IMR-90 (cell line): ENCODE data around the gene TPST1. TPM values are rescaled to one million over a fixed set of nuclear protein-coding genes. Genes with fewer than 3 reads are reported as not detected.
A peak's percentile ranks its signal among the peaks of the same experiment; 100 is the strongest.
"Not testable (repeated sequence)": the region's sequence is repeated elsewhere in the genome, so short reads cannot be mapped to it uniquely, and the experiment has no call there.

Source experiments
- ATAC-seq: fragments of 200-7000 bp; cut with Tn5 transposase; 2 replicates; pipeline ENCODE4 v1.9.1; 2020; ENCODE audit warnings: low read depth, mild to moderate bottlenecking, moderate library complexity
- BruUV-seq: library from RNA; stranded (reverse); fragments of 400-500 nt; replicated peaks from 2 replicates; lab custom pipeline; 2021; lab: Mats Ljungman, UMichigan
- CTCF ChIA-PET: fragments of 300-600 bp; formaldehyde crosslinking; extraction: SDS; loops from one replicate; lab custom pipeline; 2021; ENCODE audit warnings: antibody characterized with exemption; lab: Yijun Ruan, JAX
- POLR2A ChIA-PET: fragments of 300-600 bp; sonication (Branson Sonifier 250); formaldehyde crosslinking; loops from one replicate; lab custom pipeline; 2022; ENCODE audit warnings: antibody characterized with exemption; ENCODE audit not compliant: unreplicated experiment; lab: Charles Lee
- DNase-seq: peaks from one replicate; pipeline ENCODE4 v3.0.0; 2013
- H2AFZ ChIP-seq: replicated peaks from 2 replicates; pipeline ENCODE3; 2013; ENCODE audit warnings: low read length, mild to moderate bottlenecking; ENCODE audit not compliant: poor library complexity
- H2AK5ac ChIP-seq: 2 replicates; pipeline ENCODE4 v1.6.1; 2013; ENCODE audit warnings: low read depth, low read length, inconsistent platforms
- H2AK9ac ChIP-seq: replicated peaks from 2 replicates; pipeline ENCODE3; 2013; ENCODE audit warnings: mild to moderate bottlenecking, low read depth, low read length, moderate library complexity; ENCODE audit not compliant: poor library complexity
- H2BK120ac ChIP-seq: 2 replicates; pipeline ENCODE4 v1.6.1; 2013; ENCODE audit warnings: low read depth, low read length, inconsistent platforms
- H2BK15ac ChIP-seq: 3 replicates; pipeline ENCODE4 v1.6.1; 2013; ENCODE audit warnings: low read depth, low read length, inconsistent platforms
- H2BK20ac ChIP-seq: 2 replicates; pipeline ENCODE4 v1.6.1; 2013; ENCODE audit warnings: low read depth, mild to moderate bottlenecking, inconsistent platforms, low read length, moderate library complexity
- H2BK5ac ChIP-seq: 2 replicates; pipeline ENCODE4 v1.6.1; 2013; ENCODE audit warnings: mild to moderate bottlenecking, low read depth, low read length, inconsistent platforms; ENCODE audit not compliant: poor library complexity, severe bottlenecking
- H3K14ac ChIP-seq: replicated peaks from 2 replicates; pipeline ENCODE4 v1.6.1; 2013; ENCODE audit warnings: low read depth, low read length, inconsistent platforms
- H3K18ac ChIP-seq: 2 replicates; pipeline ENCODE4 v1.6.1; 2013; ENCODE audit warnings: low read depth, low read length, control low read depth
- H3K23ac ChIP-seq: 2 replicates; pipeline ENCODE4 v1.6.1; 2013; ENCODE audit warnings: low read depth, low read length, inconsistent platforms
- H3K27ac ChIP-seq: 2 replicates; pipeline ENCODE4 v1.5.1; 2013; ENCODE audit warnings: mild to moderate bottlenecking, control low read depth, low read length; ENCODE audit not compliant: insufficient read depth
- H3K27me3 ChIP-seq: 2 replicates; pipeline ENCODE4 v1.6.1; 2013; ENCODE audit warnings: low read length; ENCODE audit not compliant: control insufficient read depth, insufficient read depth
- H3K36me3 ChIP-seq: 2 replicates; pipeline ENCODE4 v1.6.1; 2013; ENCODE audit warnings: low read length, mixed read lengths; ENCODE audit not compliant: control insufficient read depth, insufficient read depth
- H3K4ac ChIP-seq: 2 replicates; pipeline ENCODE4 v1.6.1; 2013; ENCODE audit warnings: low read depth, low read length, inconsistent platforms
- H3K4me1 ChIP-seq: 2 replicates; pipeline ENCODE4 v1.6.1; 2013; ENCODE audit warnings: low read length, mixed read lengths; ENCODE audit not compliant: control insufficient read depth, insufficient read depth
- H3K4me2 ChIP-seq: 2 replicates; pipeline ENCODE4 v1.6.1; 2013; ENCODE audit warnings: low read depth, mild to moderate bottlenecking, control low read depth, low read length, moderate library complexity
- H3K4me3 ChIP-seq: 2 replicates; pipeline ENCODE4 v1.5.1; 2013; ENCODE audit warnings: low read depth, mild to moderate bottlenecking, control low read depth, low read length, moderate library complexity; ENCODE audit not compliant: insufficient read depth
- H3K56ac ChIP-seq: 2 replicates; pipeline ENCODE4 v1.6.1; 2013; ENCODE audit warnings: low read length, inconsistent platforms; ENCODE audit not compliant: insufficient read depth; ENCODE audit errors: extremely low read depth
- H3K79me1 ChIP-seq, 2 experiments: 2 replicates each; pipeline ENCODE4 v1.6.1; 2013; ENCODE audit warnings: low read length in 2 of 2, inconsistent platforms in 1 of 2, low read depth in 1 of 2
- H3K9ac ChIP-seq: 2 replicates; pipeline ENCODE4 v1.6.1; 2013; ENCODE audit warnings: low read depth, low read length, control low read depth
- H3K9me1 ChIP-seq: 2 replicates; pipeline ENCODE4 v1.6.1; 2013; ENCODE audit warnings: low read length, inconsistent platforms; ENCODE audit not compliant: insufficient read depth
- H3K9me3 ChIP-seq: 2 replicates; pipeline ENCODE4 v1.6.1; 2013; ENCODE audit warnings: low read length; ENCODE audit not compliant: control insufficient read depth, insufficient read depth
- H4K20me1 ChIP-seq: 2 replicates; pipeline ENCODE4 v1.6.1; 2013; ENCODE audit warnings: low read length, inconsistent platforms; ENCODE audit not compliant: insufficient read depth
- H4K5ac ChIP-seq: 2 replicates; pipeline ENCODE4 v1.6.1; 2013; ENCODE audit warnings: mild to moderate bottlenecking, low read depth, low read length, control low read depth
- H4K8ac ChIP-seq, 2 experiments: 2 replicates each; pipeline ENCODE4 v1.6.1; 2013; ENCODE audit warnings: low read depth in 2 of 2, low read length in 2 of 2, control low read depth in 1 of 2, inconsistent platforms in 1 of 2
- H4K91ac ChIP-seq: 2 replicates; pipeline ENCODE4 v1.6.1; 2013; ENCODE audit warnings: low read depth, low read length, inconsistent platforms; ENCODE audit not compliant: insufficient read depth
- CTCF ChIP-seq: conservative IDR thresholded peaks from 2 replicates; pipeline ENCODE4 v1.5.1; 2012; ENCODE audit warnings: mild to moderate bottlenecking, low read depth, low read length, improper control_type of control experiment
- ELK1 ChIP-seq: fragments of 150-350 bp; IDR thresholded peaks from 2 replicates; pipeline ENCODE4 v1.6.1; 2016; ENCODE audit warnings: low read depth, mild to moderate bottlenecking, low read length, moderate library complexity, borderline replicate concordance
- FOS ChIP-seq: fragments of 150-350 bp; IDR thresholded peaks from 2 replicates; pipeline ENCODE4 v1.6.1; 2016; ENCODE audit warnings: low read depth, low read length
- MAFK ChIP-seq: IDR thresholded peaks from 2 replicates; pipeline ENCODE4 v1.6.1; 2012; ENCODE audit warnings: low read depth, low read length, improper control_type of control experiment
- RAD21 ChIP-seq: IDR thresholded peaks from 2 replicates; pipeline ENCODE4 v1.6.1; 2012; ENCODE audit warnings: low read length, improper control_type of control experiment
- RCOR1 ChIP-seq: IDR thresholded peaks from 2 replicates; pipeline ENCODE4 v1.6.1; 2012; ENCODE audit warnings: mild to moderate bottlenecking, low read length, improper control_type of control experiment; ENCODE audit not compliant: insufficient replicate concordance
- WGBS, 2 experiments: methylation state at CpG; one replicate each; pipeline versions ENCODE4 v1.1.5 to v1.1.7; 2013; ENCODE audit warnings: missing lambda C conversion rate in 2 of 2; ENCODE audit not compliant: insufficient read length in 1 of 2; ENCODE audit errors: extremely low coverage in 2 of 2; 5-methylcytosine and 5-hydroxymethylcytosine counted together
- dilution Hi-C: fragments of 300-500 bp; cut with HindIII; formaldehyde crosslinking; loops from one replicate; pipeline ENCODE4 v1.14.3; 2018; ENCODE audit warnings: low sequenced_read_pairs; ENCODE audit not compliant: unreplicated experiment
- in situ Hi-C: fragments of 300-500 bp; cut with MboI; formaldehyde crosslinking; loops from 3 replicates; pipeline ENCODE4 v1.14.3; 2019; ENCODE audit warnings: low sequenced_read_pairs, inconsistent platforms, mixed read lengths
- intact Hi-C: fragments of 100-400 bp; cut with micrococcal nuclease; formaldehyde crosslinking; loops from 2 replicates; pipeline ENCODE4 v1.10.0; 2022
- polyA plus RNA-seq, 3 experiments: library from polyadenylated mRNA; depleted of rRNA; stranded (reverse); fragments of >200 nt; gene quantifications; 2 replicates each; pipeline ENCODE4 v1.2.3, GENCODE V29; 2012; ENCODE audit warnings: low replicate concordance in 1 of 3
- total RNA-seq: library from RNA; depleted of rRNA; stranded (reverse); fragments of >200 nt; gene quantifications from 2 replicates; pipeline ENCODE4 v1.2.3, GENCODE V29; 2012

Gene TPST1
- total and polyA plus RNA-seq, 2 of the 4 experiments (the other 2 are of a cell fraction): 37.7 to 58.6 TPM

GRCh38 chr7:66173856-66174255, 31.3 kb upstream of the TPST1 start:
- Histone ChIP-seq H3K56ac (no peak overlapping the region), H2BK20ac (no peak overlapping the region; the same call in 1 of the 2 replicates), H4K8ac (no peak overlapping the region), H3K4me2 (no peak overlapping the region), H3K4ac (no peak overlapping the region), H3K4me1 (peaks cover 6% of the 10 kb centered on the region; the same call in 1 of the 2 replicates), H2BK15ac (no peak overlapping the region), H3K23ac (no peak overlapping the region), H3K9me3 (peaks cover 2% of the 10 kb centered on the region; the same call in 1 of the 2 replicates), H2BK120ac (no peak overlapping the region), H2BK5ac (no peak overlapping the region), H3K9ac (no peak overlapping the region), H3K79me1 (no peaks in the 10 kb centered on the region), H2AK5ac (0 out of 2 replicates have a peak overlapping the region, but pooled peaks have one; percentile 2), H3K14ac (no peak overlapping the region), H4K20me1 (no peaks in the 10 kb centered on the region), H3K36me3 (no peaks in the 10 kb centered on the region), H2AK9ac (no peak overlapping the region), H3K18ac (no peak overlapping the region), H3K9me1 (no peaks in the 10 kb centered on the region; the same call in 1 of the 2 replicates), H3K4me3 (no peak overlapping the region), H4K5ac (no peak overlapping the region), H2AFZ (no peak overlapping the region), H3K27me3 (no peaks in the 10 kb centered on the region), H3K27ac (no peak overlapping the region), H4K91ac (no peak overlapping the region)
- ChIA-PET POLR2A (no interaction called here), CTCF (interaction anchor here (0.7 kb wide), 1 partner anchor 149 kb away, joined by 3 read pairs; no protein-coding TSS in a partner anchor)
- in situ Hi-C loops: no loop called here
- no TSS peak for BruUV-seq
- dilution Hi-C loops: no loop called here
- peak; percentile 33; the same call in 1 of the 2 replicates for ATAC-seq
- no peak for DNase-seq
- no CpG with 5 or more reads among the region's 5 CpGs for WGBS, 2 experiments
- intact Hi-C loops: no loop called here
- no peak for TF ChIP-seq RAD21
- no peak for TF ChIP-seq ELK1
- no peak for TF ChIP-seq CTCF
- TF ChIP-seq FOS: no peak
- TF ChIP-seq RCOR1: no peak
- no peak for TF ChIP-seq MAFK

- BruUV-seq, H3K36me3 ChIP-seq, CTCF ChIA-PET, H2AK5ac ChIP-seq, H3K4me1 ChIP-seq, H4K20me1 ChIP-seq, H2AK9ac ChIP-seq, H3K9ac ChIP-seq, H3K18ac ChIP-seq, H3K9me1 ChIP-seq, dilution Hi-C loops, H3K27ac ChIP-seq, H2BK5ac ChIP-seq, H3K4me2 ChIP-seq, H3K79me1 ChIP-seq, H4K91ac ChIP-seq, H2BK15ac ChIP-seq, in situ Hi-C loops, H4K8ac ChIP-seq, H3K27me3 ChIP-seq, DNase-seq, H2BK120ac ChIP-seq, H3K4ac ChIP-seq, H3K23ac ChIP-seq, ATAC-seq, H2BK20ac ChIP-seq, POLR2A ChIA-PET, H3K56ac ChIP-seq, H3K4me3 ChIP-seq, H4K5ac ChIP-seq, H3K9me3 ChIP-seq, intact Hi-C loops, H2AFZ ChIP-seq: not testable (repeated sequence)
- H3K14ac ChIP-seq: peak overlapping the region; percentile 21; the same call in 1 of the 2 replicates
- 100% methylated on average over 2 of the region's 8 CpGs; no CpG with 5 or more reads in 1 of the 2 experiments for WGBS, 2 experiments
Measured at GRCh38 chr7:66175006-66175405, 30.1 kb upstream of the TPST1 start.
